Measurements from ENCODE around the gene MTFMT.
"Not testable (repeated sequence)": the region's sequence is repeated elsewhere in the genome, so short reads cannot be mapped to it uniquely, and the experiment has no call there.

MTFMT gene

DNA sequence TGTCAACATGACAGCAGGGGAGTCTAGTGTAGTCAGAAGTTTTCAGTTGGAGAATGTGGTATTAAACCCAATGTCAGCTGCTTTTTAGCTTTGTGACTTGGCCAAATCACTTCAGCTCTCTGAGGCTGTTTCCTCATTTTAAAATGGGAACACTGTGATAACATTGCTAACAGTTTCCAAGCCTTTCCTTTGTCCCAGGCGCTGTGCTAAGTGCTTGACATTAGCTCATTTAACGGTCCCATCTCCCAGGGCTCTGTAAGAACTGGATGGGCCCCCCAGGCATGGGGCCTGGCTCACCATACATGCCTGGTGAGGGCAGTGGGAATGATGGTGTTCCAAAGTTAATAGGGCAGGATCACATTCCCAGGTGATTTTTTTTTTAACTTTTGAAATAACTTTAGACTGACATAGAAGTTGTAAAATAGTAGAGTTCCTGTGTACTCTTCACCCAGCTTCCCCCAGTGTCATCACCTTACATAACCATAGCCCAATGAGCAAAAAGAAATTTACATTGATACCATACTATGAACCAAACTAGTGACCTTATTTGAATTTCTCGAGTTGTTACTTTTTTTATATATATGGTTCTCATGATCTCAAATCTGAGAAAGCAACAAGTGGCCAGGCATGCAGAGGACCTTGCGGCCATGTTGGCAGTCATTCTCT is 30.6 kb upstream of the MTFMT start:
- DNase-seq = no peak

DNA sequence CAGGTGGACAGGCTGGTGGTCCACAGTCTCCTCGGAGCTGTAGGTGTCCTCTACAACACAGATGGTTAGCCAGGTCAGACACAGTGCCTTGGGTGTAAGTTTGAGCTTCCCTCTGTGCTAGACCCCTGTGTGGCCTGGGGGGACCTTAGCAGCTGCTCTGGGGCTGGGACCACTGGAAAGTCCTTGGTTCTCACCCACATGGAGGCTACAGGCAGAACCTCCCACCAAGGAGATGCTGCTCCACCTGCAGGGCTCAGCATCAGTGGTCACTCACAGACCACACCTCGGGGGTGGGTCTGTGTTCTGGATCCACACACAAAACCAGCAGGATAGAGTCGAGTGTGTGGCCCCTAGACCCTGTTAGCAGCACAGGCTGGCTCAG is 29.9 kb upstream of the MTFMT start:
- no peak for DNase-seq

DNA sequence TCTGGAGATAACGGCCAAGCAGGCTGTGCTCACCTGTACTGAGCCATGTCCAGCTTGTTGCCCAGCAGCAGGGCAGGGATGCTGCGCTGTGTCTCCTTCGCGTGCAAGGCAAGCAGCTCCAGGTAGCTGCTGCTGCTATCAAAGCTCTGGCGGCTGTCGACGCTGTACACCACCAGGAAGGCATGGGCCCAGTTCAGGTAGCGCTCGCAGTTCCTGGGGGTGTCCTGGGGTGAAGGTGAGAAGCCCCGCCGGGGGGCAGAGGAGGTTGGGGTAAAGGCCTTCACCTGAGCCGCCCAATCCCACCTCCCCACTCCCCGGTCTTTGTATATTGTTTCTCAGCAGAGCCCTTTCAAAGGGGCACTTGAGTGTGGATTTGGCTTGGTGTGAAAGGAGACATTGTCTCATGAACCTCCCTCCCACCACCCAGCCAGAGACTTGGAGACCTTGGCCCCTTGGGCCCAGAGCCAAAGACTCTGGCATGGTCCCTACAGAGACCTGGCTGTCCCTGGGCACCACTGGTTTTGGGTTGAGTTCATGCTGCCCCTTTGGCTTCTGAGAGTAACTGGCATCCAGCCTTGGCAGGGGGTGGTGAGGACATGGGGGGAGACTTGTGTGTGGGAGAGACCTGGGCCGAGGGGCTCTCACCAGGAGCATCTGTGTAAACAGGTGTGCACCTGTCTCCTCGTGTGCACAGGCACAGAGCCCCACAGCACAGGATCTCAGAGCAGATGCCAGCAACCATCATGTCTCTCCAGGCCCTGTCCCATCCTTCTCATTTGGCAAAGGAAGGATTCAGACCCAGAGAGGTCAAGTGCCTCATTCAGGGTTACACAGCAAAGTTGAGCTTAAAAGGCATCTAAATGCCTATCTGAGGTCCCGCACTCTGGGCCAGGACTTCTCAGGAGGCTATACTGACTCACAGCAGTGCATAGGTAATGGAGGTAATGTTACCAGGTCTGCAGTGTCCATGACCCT is 29.2 kb upstream of the MTFMT start:
- no peak for DNase-seq

DNA sequence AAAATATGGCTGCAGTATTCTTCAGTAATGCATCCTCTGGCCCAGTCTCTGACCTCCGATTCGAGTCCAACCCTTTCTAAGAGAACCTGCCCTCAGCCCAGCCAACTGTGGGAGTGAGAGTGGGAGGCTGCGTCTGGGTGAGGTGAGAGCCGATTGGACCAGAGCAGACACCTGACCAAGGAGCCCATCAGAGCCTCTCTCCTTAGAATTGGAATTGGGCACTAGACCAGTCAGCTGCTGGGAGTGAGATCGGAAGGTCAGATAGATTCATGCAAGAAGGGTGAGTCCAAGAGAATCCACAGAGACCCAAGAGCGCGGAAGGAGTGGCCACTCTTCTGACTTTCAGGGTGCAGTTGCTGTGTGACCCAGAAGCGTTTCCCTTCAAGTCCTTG is 28.1 kb upstream of the MTFMT start:
- DNase-seq = no peak

DNA sequence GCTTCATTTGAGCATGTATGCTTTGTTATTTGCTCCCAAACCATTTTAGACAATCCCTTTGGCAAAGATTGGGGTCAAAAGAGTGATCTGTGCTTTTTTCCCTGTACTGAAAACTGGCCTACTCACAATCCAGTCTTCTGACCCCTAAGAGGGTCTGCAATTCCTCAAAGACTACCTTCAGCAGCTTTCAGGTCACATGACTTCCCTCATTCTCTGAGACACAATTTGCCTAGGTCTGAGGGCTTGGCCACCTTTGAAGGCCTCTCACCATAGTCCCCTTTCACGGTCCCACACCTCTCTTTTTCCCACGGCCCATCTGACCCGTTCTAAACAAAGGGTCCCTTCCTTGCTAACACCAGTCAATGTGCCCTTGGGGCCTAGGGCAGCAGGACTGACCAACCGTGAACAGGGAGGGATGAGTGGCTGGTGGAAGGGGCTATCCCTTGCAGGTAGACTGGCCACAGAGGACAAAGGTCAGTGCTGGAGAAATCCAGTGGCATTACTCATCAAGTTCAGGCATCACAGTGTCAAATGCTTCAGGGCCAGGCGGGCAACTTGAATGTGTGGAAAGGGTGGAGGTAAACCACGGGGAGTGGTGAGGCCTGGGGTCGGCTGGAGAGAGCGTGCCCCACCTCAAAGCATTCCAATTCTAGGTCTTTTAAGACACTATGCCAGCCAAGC is 27.6 kb upstream of the MTFMT start:
- no peak for DNase-seq

DNA sequence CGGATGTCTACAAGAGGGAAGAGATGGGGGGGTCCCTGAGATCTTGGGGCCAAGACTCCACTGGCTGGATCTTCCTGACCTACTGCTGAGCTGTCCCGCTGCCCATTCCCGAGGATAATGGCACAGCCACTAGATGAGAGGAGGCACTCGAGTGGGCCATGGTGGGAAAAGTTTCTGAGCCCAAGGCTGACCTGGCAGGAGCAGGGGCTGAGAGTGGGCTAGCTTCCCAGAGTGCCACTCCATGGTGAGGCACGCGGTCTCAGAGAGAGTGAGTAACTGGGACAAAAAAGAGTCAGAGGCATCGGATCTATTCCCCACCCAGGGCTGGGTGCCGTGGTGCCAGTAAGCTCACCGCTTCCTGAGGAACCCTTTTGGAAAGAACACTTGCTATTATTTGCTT is 26.7 kb upstream of the MTFMT start:
- DNase-seq = no peak

GRCh38 chr15:65055201-65055870 is 25.9 kb upstream of the MTFMT start:
- DNase-seq = no peak

- peak; percentile 55 for DNase-seq
These were observed 25.1 kb upstream of the MTFMT start for GRCh38 chr15:65054333-65055200.

DNA sequence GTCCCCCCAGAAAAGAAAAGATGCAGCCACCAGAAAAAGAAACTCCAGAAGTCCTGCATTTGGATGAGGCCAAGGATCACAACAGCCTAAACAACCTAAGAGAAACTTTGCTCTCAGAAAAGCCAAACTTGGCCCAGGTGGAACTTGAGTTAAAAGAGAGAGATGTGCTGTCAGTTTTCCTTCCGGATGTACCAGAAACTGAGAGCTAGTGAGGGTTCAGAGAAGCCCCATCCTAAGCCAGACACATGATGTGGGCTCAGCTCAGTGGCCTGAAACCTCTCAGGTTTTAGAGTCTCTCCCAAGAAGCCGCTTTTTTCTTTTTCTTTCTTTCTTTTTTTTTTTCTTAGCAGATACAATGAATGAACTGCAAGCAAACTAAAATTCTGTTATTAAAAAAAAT is 23.5 kb upstream of the MTFMT start:
- no peak for DNase-seq

DNA sequence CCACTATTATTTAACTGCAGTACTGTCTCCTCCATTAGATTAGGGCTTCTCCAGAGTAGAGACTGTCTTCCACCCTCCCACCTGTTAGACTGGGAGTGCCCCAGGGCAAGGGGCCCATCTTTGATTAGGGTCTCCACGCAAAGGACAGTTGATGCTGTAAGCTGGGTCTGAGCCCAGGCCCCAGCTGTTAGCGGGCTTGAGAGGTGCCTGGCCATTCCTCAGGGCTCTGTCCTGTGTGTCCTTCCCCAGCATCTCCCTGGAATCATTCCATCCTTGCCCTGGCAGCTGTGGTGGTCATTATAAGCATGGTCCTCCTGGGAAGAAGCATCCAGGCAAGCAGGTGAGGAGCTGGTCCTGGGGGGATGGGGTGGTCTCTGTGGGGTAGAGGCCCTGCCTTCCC is 21.8 kb upstream of the MTFMT start:
- DNase-seq = no peak

DNA sequence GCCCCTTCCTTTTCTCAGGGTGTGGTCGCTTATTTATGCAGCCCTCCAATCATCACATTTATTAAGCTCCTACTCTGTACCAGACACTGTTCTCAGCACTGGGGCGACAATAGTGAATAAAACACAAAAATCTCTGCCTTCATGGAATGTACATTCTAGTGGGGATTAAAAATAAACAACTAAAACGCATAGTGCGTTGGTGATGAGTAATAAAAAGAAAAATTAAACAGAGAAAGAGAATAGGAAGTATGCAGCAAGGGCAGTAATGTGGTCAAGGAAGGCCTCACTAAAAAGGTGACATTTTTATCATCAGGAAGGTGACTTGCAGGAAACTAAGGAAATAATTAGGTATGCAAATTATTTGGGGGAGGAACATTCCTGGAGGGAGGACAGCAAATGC is 20.8 kb upstream of the MTFMT start:
- DNase-seq = no peak

DNA sequence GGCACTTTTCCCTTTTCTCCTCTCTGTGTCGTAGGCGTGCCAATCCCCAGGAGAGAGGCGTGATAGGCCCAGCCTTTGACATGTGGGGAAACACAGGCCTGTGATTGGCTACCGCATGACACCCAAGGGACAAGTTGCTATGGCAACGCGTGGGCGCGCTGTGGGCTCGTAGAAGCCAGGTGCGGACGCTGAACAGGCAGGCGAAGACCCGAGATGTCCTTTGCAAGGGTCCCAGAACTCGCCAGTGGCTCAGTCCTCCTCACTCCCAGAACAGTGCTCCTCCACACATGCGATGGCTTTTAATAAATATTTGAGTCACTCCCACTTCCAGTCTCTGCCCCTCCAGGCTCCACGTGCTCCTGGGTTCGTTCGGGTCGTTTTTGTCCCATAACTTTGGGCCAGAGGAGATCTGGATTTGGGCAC is 20.0 kb upstream of the MTFMT start:
- DNase-seq = peak; percentile 89

GRCh38 chr15:65048241-65048640 is 18.8 kb upstream of the MTFMT start:
- DNase-seq = no peak

GRCh38 chr15:65044724-65045481 is 15.5 kb upstream of the MTFMT start, which contains the start of gene SLC51B:
Gene SLC51B (plus strand): TSS chr15:65045387. CDS start chr15:65050005, 4,618 bp downstream.
- no peak for DNase-seq

DNA sequence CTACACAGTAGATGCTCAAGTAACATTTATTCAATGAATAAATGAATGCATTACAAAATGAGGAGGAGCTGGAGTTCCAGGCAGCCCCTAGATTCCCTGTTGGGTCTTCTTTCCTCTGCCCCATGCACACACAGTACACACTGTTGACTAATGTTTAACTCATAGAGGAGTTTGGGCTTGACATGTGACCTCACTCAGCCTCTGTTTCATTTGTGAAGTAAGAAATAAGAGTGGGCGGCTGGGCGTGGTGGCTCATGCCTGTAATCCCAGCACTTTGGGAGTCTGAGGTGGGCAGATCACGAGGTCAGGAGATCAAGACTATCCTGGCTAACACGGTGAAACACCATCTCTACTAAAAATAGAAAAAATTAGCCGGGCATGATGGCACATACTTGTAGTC is 14.8 kb upstream of the MTFMT start:
- not testable (repeated sequence) for DNase-seq

- no peak for DNase-seq
These were observed 13.4 kb upstream of the MTFMT start for GRCh38 chr15:65042776-65043327.

DNA sequence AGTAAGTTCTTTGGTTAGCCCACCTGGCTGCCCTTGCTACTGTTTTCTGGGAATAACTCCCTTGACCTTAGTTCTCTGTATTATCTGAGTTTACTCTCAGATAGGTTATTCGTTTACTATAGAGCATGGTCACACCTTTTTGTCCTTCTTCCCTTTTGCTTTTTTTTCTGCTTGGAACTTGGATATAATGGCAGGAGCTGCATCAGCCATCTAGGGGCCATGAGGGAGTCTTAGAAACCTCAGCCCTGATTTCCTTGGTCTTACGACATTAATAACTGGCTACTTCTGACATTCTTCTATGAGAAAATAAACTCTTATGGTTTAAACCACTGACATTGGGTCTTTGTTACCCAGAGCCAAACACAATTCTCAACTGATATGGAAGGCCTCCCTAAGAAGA is 12.3 kb upstream of the MTFMT start:
- DNase-seq = no peak

DNA sequence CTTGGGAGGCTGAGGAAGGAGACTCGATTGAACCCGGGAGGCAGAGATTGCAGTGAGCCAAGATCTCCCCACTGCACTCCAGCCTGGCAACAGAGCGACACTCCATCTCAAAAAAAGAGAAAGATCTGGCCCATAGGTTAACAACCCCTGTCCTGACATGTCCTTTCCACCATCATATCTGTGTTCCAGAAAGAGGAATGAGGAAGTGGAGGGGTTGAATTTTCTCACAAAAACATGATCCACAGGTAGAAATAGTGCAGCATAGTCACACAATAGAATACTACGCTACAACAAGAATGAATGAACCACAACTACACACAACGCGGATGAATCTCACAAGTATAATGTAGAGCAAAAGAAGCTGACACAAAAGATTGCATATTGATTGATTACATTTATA is 11.0 kb upstream of the MTFMT start:
- no peak for DNase-seq

- no peak for DNase-seq
These were observed 9.4 kb upstream of the MTFMT start for GRCh38 chr15:65038836-65039235.

DNA sequence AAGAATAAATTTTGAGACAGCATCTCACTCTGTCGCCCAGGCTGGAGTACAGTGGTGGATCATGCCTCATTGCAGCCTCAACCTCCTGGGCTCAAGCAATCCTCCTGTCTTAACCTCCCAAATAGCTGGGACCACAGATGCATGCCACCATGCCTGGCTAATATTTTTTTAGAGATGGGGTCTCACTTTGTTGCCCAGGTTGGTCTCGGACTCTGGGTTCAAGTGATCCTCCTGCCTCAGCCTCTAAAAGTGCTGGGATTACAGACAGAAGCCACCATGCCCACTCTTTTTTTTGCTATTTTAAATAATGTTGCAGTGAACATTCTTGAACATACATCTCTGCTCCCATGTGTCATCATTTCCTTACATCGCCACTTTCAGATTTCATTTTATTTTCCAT is 9.0 kb upstream of the MTFMT start:
- DNase-seq = no peak

- no peak for DNase-seq
These were observed 7.9 kb upstream of the MTFMT start for GRCh38 chr15:65037309-65037708.

Measured in CD4-positive, alpha-beta T cell treated with Interleukin-12 subunit alpha and Interleukin-12 subunit beta, for 1 hour (primary cell).